ENCODE results near the gene SNAP47.

- TF ChIP-seq, protein P1, sequence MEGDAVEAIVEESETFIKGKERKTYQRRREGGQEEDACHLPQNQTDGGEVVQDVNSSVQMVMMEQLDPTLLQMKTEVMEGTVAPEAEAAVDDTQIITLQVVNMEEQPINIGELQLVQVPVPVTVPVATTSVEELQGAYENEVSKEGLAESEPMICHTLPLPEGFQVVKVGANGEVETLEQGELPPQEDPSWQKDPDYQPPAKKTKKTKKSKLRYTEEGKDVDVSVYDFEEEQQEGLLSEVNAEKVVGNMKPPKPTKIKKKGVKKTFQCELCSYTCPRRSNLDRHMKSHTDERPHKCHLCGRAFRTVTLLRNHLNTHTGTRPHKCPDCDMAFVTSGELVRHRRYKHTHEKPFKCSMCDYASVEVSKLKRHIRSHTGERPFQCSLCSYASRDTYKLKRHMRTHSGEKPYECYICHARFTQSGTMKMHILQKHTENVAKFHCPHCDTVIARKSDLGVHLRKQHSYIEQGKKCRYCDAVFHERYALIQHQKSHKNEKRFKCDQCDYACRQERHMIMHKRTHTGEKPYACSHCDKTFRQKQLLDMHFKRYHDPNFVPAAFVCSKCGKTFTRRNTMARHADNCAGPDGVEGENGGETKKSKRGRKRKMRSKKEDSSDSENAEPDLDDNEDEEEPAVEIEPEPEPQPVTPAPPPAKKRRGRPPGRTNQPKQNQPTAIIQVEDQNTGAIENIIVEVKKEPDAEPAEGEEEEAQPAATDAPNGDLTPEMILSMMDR (IDR thresholded peaks at IDR 0.05), result no peak
- TF ChIP-seq, protein P2, sequence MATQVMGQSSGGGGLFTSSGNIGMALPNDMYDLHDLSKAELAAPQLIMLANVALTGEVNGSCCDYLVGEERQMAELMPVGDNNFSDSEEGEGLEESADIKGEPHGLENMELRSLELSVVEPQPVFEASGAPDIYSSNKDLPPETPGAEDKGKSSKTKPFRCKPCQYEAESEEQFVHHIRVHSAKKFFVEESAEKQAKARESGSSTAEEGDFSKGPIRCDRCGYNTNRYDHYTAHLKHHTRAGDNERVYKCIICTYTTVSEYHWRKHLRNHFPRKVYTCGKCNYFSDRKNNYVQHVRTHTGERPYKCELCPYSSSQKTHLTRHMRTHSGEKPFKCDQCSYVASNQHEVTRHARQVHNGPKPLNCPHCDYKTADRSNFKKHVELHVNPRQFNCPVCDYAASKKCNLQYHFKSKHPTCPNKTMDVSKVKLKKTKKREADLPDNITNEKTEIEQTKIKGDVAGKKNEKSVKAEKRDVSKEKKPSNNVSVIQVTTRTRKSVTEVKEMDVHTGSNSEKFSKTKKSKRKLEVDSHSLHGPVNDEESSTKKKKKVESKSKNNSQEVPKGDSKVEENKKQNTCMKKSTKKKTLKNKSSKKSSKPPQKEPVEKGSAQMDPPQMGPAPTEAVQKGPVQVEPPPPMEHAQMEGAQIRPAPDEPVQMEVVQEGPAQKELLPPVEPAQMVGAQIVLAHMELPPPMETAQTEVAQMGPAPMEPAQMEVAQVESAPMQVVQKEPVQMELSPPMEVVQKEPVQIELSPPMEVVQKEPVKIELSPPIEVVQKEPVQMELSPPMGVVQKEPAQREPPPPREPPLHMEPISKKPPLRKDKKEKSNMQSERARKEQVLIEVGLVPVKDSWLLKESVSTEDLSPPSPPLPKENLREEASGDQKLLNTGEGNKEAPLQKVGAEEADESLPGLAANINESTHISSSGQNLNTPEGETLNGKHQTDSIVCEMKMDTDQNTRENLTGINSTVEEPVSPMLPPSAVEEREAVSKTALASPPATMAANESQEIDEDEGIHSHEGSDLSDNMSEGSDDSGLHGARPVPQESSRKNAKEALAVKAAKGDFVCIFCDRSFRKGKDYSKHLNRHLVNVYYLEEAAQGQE (IDR thresholded peaks at IDR 0.05), result no peak
- TF ChIP-seq POLR2AphosphoS2 (conservative IDR thresholded peaks at IDR 0.05; ENCODE audit: low read length) (no peak), SMC3 (IDR thresholded peaks at IDR 0.05) (no peak), PHF8 (IDR thresholded peaks at IDR 0.05; ENCODE audit: borderline replicate concordance, low read depth) (no peak), POLR2A (IDR thresholded peaks at IDR 0.05; ENCODE audit: low read length) (no peak), ZFP36 (IDR thresholded peaks at IDR 0.05; ENCODE audit: borderline replicate concordance, partially characterized antibody) (no peak), MYC (IDR thresholded peaks at IDR 0.05; ENCODE audit: borderline replicate concordance, low read length) (no peak), JUN (IDR thresholded peaks at IDR 0.05) (no peak), CHD2 (IDR thresholded peaks at IDR 0.05; ENCODE audit: low read length, partially characterized antibody) (no peak)
These were observed 63.0 kb downstream of the SNAP47 start for GRCh38 chr1:227798078-227798802.
